A204.1 (cell line): ENCODE results near the gene NDUFC2.
"Not testable (repeated sequence)": the region's sequence is repeated elsewhere in the genome, so short reads cannot be mapped to it uniquely, and the experiment has no call there.

Source experiments
- FAIRE-seq: peaks from 2 replicates; lab custom pipeline; 2012; peaks lifted over from hg19 to GRCh38; lab: Jason Lieb, UNC

Gene NDUFC2

DNA sequence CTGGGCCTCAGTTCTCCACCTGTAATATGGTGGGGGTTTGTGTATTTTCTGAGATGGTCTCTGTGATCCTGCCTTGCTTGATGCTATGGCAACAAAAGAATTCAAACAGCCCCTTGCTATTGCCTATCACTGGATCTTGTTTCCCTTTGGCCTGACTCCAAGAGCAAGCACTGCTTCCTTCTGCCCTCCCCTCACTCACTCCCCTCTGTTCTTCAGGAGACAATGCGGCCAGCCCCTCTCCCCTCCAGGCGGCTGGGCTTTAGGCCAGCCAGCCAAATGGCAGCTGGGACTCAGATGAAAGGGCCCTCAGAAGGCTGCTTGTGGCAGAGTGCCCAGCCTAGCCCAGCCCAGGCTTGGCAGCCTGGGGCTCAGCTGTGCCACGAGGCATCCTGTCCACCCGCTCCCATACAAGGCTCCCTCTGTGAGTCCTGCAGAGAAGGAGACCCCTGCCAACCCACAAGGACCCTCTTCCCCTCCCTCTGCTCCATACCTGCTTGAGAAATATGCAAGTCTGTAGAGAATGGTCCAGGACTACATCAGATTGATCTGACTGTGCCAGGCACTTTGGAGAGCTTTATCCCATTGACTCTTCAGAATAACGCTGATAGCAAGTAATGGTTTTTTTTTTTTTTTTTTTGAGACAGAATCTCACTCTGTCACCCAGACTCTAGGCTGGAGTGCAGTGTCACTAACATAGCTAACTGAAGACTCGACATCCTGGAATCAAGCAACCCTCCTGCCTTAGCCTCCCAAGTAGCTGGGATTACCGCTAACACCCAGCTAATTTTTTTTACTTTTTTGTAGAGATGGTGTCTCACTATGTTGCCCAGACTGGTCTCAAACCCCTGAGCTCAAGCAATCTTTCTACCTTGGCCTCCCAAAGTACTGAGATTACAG lies 49.0 kb downstream of the NDUFC2 start:
- FAIRE-seq: no peak

DNA sequence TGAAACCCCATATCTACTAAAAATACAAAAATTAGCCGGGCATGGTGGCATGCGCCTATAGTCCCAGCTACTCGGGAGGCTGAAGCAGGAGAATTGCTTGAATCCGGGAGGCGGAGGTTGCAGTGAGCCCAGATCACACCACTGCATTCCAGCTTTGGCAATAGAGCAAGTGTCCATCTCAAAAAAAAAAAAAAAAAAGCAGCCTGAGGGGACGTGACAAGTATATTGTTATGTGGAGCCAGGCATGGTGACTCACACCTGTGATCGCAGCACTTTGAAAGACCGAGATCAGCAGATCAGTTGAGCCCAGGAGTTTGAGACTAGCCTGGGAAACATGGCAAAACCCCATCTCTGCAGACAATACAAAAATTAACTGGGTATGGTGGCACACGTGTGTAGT lies 51.2 kb downstream of the NDUFC2 start:
- FAIRE-seq: not testable (repeated sequence)

DNA sequence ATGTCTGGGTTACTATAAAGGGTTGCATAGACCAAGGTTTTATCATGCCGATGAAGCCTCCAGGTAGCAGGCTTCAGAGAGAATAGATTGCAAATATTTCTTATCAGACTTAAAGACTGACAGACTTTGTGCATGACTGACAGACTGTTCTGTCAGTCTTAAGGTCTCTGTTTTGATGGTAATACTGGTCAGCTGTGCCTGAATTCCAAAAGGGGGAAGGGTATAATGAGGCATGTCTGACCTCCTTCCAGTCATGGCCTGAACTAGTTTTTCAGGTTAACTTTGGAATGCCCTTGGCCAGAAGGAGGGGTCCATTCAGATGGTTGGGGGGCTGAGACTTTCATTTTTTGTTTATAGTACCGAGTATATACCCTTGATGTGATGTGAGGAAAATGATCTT lies 51.9 kb downstream of the NDUFC2 start:
- FAIRE-seq: no peak

DNA sequence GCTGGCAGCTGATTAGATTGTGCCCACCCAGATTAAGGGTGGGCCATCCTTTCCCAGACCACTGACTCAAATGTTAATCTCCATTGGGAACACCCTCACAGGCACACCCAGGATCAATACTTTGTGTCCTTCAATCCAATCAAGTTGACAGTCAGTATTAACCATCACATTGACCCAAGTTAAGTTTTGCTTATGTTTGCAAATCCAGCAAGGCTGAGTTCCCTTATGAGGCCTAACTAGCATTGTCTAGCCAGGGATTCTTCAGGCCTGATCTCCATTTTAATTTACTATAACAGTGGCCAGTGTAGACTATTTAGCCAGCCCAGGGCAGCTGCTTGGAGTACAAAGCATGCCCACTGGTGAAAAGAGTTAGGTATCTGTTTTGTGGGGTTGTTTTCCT lies 54.3 kb downstream of the NDUFC2 start:
- FAIRE-seq: no peak

DNA sequence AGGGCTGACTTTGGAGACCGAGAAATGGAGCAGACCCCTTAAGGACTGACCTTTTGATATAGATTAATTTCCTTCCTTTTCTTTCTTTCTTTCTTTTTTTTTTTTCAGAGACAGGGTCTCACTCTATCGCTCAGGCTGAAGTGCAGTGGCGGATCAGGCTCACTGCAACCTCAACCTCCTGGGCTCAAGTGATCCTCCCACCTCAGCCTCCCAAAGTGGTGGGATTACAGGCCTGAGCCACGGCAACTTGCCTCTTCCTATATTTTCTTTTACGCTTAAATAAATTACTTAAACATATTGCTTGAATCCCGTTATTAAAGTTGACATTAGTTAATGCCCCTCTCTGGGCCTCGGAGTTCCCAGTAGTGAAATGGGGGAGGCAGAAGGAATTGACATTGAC lies 56.2 kb downstream of the NDUFC2 start:
- FAIRE-seq: no peak

DNA sequence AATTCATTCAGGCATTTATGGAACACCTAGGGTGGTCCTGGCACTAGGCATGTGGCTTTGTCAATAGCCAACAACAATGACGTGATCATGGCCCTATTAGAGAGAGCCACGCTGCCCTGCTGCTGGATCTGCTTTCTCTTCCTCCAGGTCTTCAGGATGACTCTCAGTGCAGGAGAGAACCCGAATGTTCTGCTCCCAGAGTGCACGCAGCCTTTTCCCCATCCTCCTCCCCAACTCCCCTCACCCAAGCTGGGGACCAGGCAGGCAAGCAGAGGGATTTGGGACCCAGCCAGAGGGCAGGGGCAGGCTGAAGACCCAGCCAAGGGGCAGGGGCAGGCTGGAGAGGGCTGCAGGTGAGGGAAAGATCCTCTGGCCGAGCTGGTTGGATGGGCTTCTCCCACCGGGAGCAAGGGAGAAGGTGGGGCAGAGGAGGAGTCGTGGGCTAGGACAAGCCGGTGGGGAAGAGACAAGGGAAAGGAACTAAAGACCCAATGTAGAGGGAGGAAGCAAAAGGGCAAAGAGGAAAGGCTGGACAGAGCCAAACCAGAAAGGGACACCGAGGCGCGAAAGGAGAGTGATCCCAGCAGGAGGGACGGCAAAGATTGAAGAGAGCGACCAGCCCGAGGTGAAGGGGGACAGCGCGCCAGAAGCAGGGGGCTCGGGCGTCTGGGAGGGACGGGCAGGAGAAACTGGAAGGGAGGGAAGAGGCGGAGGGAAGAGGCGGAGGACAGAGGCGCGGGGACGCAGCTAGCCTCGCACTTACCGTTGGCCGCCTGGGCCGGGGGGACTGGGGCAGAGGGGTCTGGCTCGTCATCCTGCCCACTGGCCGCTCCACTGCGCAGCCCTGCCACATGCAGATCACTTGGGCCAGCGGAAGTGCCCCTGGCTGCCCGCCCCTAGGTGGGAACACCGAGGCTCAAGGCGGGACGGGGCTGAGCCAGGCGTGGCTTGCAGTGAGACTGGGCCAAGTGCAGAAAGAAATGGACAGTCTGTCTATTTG lies 57.0 kb downstream of the NDUFC2 start, which contains the start of gene KCTD14:
Gene KCTD14 (minus strand): TSS at position 880 of the 1,000 bp plus-strand sequence. CDS start 27 bp downstream, at position 853.
- no peak for FAIRE-seq

DNA sequence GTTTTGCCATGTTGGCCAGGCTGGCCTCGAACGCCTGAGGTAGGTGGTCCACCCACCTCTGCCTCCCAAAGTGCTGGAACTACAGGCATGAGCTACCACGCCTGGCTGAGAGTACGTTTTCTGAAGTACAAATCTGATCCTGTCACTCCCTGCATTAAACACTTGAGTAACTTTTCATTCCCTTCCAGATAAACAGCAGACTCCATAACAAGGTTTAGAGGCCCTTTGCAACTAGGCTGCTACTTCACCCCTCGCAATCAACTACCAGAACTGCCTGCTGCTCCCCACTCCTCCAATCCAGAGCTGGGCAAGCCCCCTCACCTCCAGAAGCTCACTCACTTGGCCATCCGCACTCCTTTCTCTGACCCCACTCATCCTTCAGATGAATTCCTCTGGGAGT lies 58.1 kb downstream of the NDUFC2 start:
- FAIRE-seq: no peak

DNA sequence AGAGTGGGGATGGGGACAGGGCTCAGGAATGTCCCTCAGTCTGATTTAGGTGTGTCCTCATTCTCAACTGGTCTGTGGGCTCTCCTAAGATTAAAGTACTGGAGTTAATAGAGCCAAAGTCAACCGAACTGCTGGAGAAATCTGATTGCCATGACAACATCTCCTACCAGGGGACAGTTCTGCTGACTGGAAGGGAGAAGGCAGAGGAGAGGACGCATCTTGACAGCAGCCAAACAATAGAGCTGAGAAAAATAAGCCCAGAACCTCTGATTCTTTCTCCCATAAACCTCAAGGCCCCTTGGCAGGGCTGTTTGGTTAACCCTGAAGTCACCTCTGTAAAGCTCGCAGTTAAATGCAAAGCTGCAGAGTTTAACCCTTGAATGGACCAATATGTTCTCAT lies 59.4 kb downstream of the NDUFC2 start:
- no peak for FAIRE-seq

DNA sequence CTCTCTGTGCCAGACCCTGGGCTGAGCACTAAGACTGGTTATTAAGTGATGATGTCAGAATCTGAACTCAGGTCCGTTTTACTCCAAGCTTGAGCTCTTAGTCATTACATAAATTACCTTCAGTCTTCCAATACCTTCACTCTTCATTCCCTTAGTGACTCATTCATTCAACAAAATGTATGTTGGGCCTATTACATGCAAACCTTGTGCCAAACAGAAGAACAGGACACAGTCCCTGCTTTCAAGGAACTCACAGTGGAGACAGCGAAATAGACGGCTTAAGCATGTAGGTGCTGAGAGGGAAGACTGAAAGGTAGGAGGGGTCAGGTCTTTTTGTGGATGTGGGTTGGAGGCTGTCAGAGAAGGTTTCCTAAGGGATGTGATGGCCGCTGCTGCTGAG lies 59.9 kb downstream of the NDUFC2 start:
- FAIRE-seq: no peak
